A549 (cell line): ENCODE results near the gene RCC1.

Experiments used
- CTCF ChIP-seq: fragments of >200 bp; sonication (Bioruptor Twin); formaldehyde crosslinking; IDR thresholded peaks from 3 replicates; pipeline ENCODE4 v1.5.1; 2016
- SMC3 ChIP-seq: fragments of >200 bp; sonication (Bioruptor Twin); formaldehyde crosslinking; IDR thresholded peaks from 3 replicates; pipeline ENCODE4 v1.6.1; 2018; ENCODE audit warnings: inconsistent platforms

DNA sequence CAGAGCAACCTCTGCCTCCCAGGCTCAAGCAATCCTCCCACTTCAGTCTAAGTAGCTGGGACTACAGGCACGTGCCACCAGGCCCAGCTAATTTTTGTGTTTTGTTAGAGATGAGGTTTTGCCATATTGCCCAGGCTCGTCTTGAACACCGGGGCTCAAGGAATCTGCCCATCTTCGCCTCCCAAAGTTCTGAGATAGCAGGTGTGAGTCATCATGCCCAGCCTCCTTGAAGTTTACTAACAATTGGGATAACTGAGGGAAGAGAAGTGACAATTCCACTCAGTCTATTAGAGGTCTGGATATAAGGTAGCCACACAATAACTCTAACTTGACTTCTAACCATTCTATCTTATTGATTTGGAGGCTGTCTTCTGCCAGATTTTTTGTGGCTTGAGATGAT, 6.3 kb upstream of the RCC1 start:
- TF ChIP-seq SMC3 (no peak), CTCF (no peak)
